HCT116 (cell line): ENCODE results near the gene TFF1. TPM values are rescaled to one million over a fixed set of nuclear protein-coding genes. Genes with fewer than 3 reads are reported as not detected.

Experiments
- ATAC-seq: fragments of 200-7000 bp; cut with Tn5 transposase; 2 replicates; pipeline ENCODE4 v1.9.1; 2020; ENCODE audit warnings: mild to moderate bottlenecking, moderate library complexity
- BruUV-seq: library from RNA; stranded (reverse); fragments of 400-500 nt; replicated peaks from 2 replicates; lab custom pipeline; 2021; lab: Mats Ljungman, UMichigan
- CTCF ChIA-PET: fragments of 300-600 bp; sonication (Branson Sonifier 250); formaldehyde crosslinking; loops from one replicate; lab custom pipeline; 2021; ENCODE audit warnings: antibody characterized with exemption; lab: Charles Lee
- POLR2A ChIA-PET: fragments of 300-600, 350-600 bp; sonication (Branson Sonifier 250); formaldehyde crosslinking; loops from one replicate; lab custom pipeline; 2021; ENCODE audit warnings: antibody characterized with exemption; lab: Charles Lee
- RAD21 ChIA-PET, 2 experiments: fragments of 300-600 bp; sonication (Branson Sonifier 250); formaldehyde crosslinking; loops; one replicate each; lab custom pipeline; 2023; ENCODE audit warnings: low total read pairs in 2 of 2; ENCODE audit not compliant: uncharacterized antibody in 2 of 2, unreplicated experiment in 2 of 2, low non-redundant PET in 1 of 2; lab: Charles Lee
- DNase-seq: peaks from one replicate; pipeline ENCODE4 v3.0.0-alpha.2; 2010; ENCODE audit warnings: low read depth, low spot score
- H2AFZ ChIP-seq: fragments of 200-600 bp; shearing (Covaris generic), sonication (generic); 2 replicates; pipeline ENCODE4 v1.6.1; 2017; ENCODE audit warnings: low read depth, mixed run types, mixed read lengths, antibody characterized with exemption, low read length; ENCODE audit not compliant: poor library complexity, severe bottlenecking
- H3K27ac ChIP-seq: 2 replicates; pipeline ENCODE4 v1.5.1; 2012; ENCODE audit warnings: low read depth, low read length
- H3K27me3 ChIP-seq: fragments of 200-600 bp; sonication (generic); 2 replicates; pipeline ENCODE4 v1.6.1; 2016; ENCODE audit warnings: mixed run types, low read length, mixed read lengths; ENCODE audit not compliant: insufficient read depth
- H3K36me3 ChIP-seq, 2 experiments: fragments of 200-500 bp in 1 of 2; fragments of 200-600 bp in 1 of 2; sonication (Bioruptor generic) in 1 of 2; sonication (generic) in 1 of 2; 2 replicates each; pipeline versions ENCODE4 v1.5.1 to v1.6.1; 2014 to 2016; ENCODE audit warnings: low read length in 2 of 2, inconsistent platforms in 1 of 2, mixed read lengths in 1 of 2, mixed run types in 1 of 2; ENCODE audit not compliant: insufficient read depth in 2 of 2, control insufficient read depth in 1 of 2
- H3K4me1 ChIP-seq, 2 experiments: fragments of 200-600 bp in 1 of 2; sonication (generic) in 1 of 2; 2 replicates each; pipeline versions ENCODE4 v1.5.1 to v1.6.1; 2012 to 2017; ENCODE audit warnings: low read length in 2 of 2, inconsistent platforms in 1 of 2, mild to moderate bottlenecking in 1 of 2, mixed read lengths in 1 of 2, mixed run types in 1 of 2, moderate library complexity in 1 of 2; ENCODE audit not compliant: insufficient read depth in 2 of 2, control insufficient read depth in 1 of 2
- H3K4me2 ChIP-seq: fragments of 200-600 bp; sonication (generic); 2 replicates; pipeline ENCODE4 v1.6.1; 2017; ENCODE audit warnings: mixed run types, low read length, mixed read lengths
- H3K4me3 ChIP-seq, 2 experiments: fragments of 200-600 bp in 1 of 2; sonication (generic) in 1 of 2; replicated peaks in 1 of 2; 2 replicates each; pipeline ENCODE4 v1.5.1; 2011 to 2016; ENCODE audit warnings: low read length in 2 of 2, control low read depth in 1 of 2, low read depth in 1 of 2, mild to moderate bottlenecking in 1 of 2, mixed read lengths in 1 of 2, mixed run types in 1 of 2
- H3K79me2 ChIP-seq: fragments of 200-600 bp; sonication (generic); 2 replicates; pipeline ENCODE4 v1.6.1; 2017; ENCODE audit warnings: mild to moderate bottlenecking, mixed run types, low read length, moderate library complexity, mixed read lengths; ENCODE audit not compliant: insufficient read depth
- H3K9ac ChIP-seq: fragments of 200-600 bp; sonication (generic); 2 replicates; pipeline ENCODE4 v1.6.1; 2016; ENCODE audit warnings: low read length, mixed read lengths
- H3K9me2 ChIP-seq: fragments of 200-600 bp; sonication (generic), shearing (Covaris generic); 2 replicates; pipeline ENCODE4 v1.6.1; 2017; ENCODE audit warnings: mixed run types, mild to moderate bottlenecking, moderate library complexity; ENCODE audit not compliant: insufficient read depth
- H3K9me3 ChIP-seq, 2 experiments: fragments of 200-500 bp in 1 of 2; fragments of 200-600 bp in 1 of 2; sonication (Bioruptor generic) in 1 of 2; sonication (generic) in 1 of 2; 2 replicates each; pipeline ENCODE4 v1.6.1; 2014 to 2017; ENCODE audit warnings: low read length in 2 of 2, mixed read lengths in 2 of 2, inconsistent platforms in 1 of 2, low read depth in 1 of 2, mild to moderate bottlenecking in 1 of 2, mixed run types in 1 of 2, moderate library complexity in 1 of 2; ENCODE audit not compliant: control insufficient read depth in 1 of 2, insufficient read depth in 1 of 2
- H4K20me1 ChIP-seq: fragments of 200-600 bp; sonication (generic), shearing (Covaris generic); 2 replicates; pipeline ENCODE4 v1.6.1; 2017; ENCODE audit warnings: mixed run types, mild to moderate bottlenecking, moderate library complexity; ENCODE audit not compliant: insufficient read depth
- ATF3 ChIP-seq: IDR thresholded peaks from 2 replicates; pipeline ENCODE4 v1.6.1; 2012
- CTCF ChIP-seq, 3 experiments: fragments of 200-600 bp in 1 of 3; sonication (generic) in 1 of 3; IDR thresholded peaks in 2 of 3; conservative IDR thresholded peaks in 1 of 3; 2 replicates each; pipeline ENCODE4 v1.5.1; 2012 to 2017; ENCODE audit warnings: low read depth in 2 of 3, low read length in 2 of 3, antibody characterized with exemption in 1 of 3, borderline replicate concordance in 1 of 3, control low read depth in 1 of 3, mild to moderate bottlenecking in 1 of 3, mixed read lengths in 1 of 3, mixed run types in 1 of 3, moderate library complexity in 1 of 3; ENCODE audit not compliant: insufficient read depth in 1 of 3
- EGR1 ChIP-seq: IDR thresholded peaks from 2 replicates; pipeline ENCODE4 v1.6.1; 2012; ENCODE audit warnings: low read depth
- ELF1 ChIP-seq: IDR thresholded peaks from 2 replicates; pipeline ENCODE4 v1.6.1; 2012; ENCODE audit warnings: low read depth, borderline replicate concordance
- EZH2 ChIP-seq: fragments of 200-600 bp; sonication (generic); IDR thresholded peaks from 2 replicates; pipeline ENCODE4 v1.6.1; 2017; ENCODE audit warnings: antibody characterized with exemption, mixed run types
- FOSL1 ChIP-seq: IDR thresholded peaks from 2 replicates; pipeline ENCODE4 v1.6.1; 2012; ENCODE audit warnings: low read depth
- MAX ChIP-seq: IDR thresholded peaks from 2 replicates; pipeline ENCODE4 v1.6.1; 2012
- POLR2AphosphoS5 ChIP-seq: IDR thresholded peaks from 2 replicates; pipeline ENCODE4 v1.6.1; 2011; ENCODE audit warnings: mild to moderate bottlenecking, low read depth, low read length, moderate library complexity
- REST ChIP-seq: IDR thresholded peaks from 2 replicates; pipeline ENCODE4 v1.6.1; 2012; ENCODE audit warnings: low read depth
- SRF ChIP-seq: IDR thresholded peaks from 2 replicates; pipeline ENCODE4 v1.6.1; 2012; ENCODE audit warnings: low read depth
- YY1 ChIP-seq: IDR thresholded peaks from 2 replicates; pipeline ENCODE4 v1.6.1; 2011; ENCODE audit warnings: low read length, low read depth, moderate library complexity, mild to moderate bottlenecking; ENCODE audit not compliant: insufficient replicate concordance; ENCODE audit errors: extremely low read depth
- ZFX ChIP-seq: fragments of 450-650 bp; IDR thresholded peaks from 2 replicates; pipeline ENCODE4 v1.6.1; 2017
- ZNF274 ChIP-seq: fragments of 200-500 bp; sonication (Bioruptor generic); IDR thresholded peaks from 2 replicates; pipeline ENCODE4 v1.6.1; 2014; ENCODE audit warnings: mild to moderate bottlenecking, low read depth, low read length, inconsistent platforms
- intact Hi-C: fragments of 100-400 bp; cut with micrococcal nuclease; formaldehyde crosslinking; loops from 2 replicates; pipeline ENCODE4 v1.10.0; 2022
- total RNA-seq: library from RNA; stranded (reverse); gene quantifications from one replicate; pipeline ENCODE4 v1.2.1, GENCODE V29; 2021; ENCODE audit not compliant: unreplicated experiment

TFF1 gene
- total RNA-seq, 1 experiment from 2014 or later, result 0.61 TPM

- no peaks in the 10 kb centered on the region for H3K9me2 ChIP-seq
- no peaks in the 10 kb centered on the region for H3K9me3 ChIP-seq
- ATAC-seq, result no peak
- RAD21 ChIA-PET, result no interaction called here
- no peak overlapping the region for H3K4me2 ChIP-seq
- H2AFZ ChIP-seq, result no peak overlapping the region
- no peak overlapping the region for H3K27ac ChIP-seq
- no peak overlapping the region for H3K4me3 ChIP-seq
- H3K4me1 ChIP-seq, result peaks cover 0 to 10% of the 10 kb centered on the region in 2 experiments; a peak in 3 of 4 replicates
- H3K79me2 ChIP-seq, result no peaks in the 10 kb centered on the region
- no peaks in the 10 kb centered on the region for H3K36me3 ChIP-seq
- no peaks in the 10 kb centered on the region for H3K27me3 ChIP-seq
- POLR2A ChIA-PET, result no interaction called here
- no peak overlapping the region for H3K9ac ChIP-seq
- DNase-seq, result no peak
- no TSS peak for BruUV-seq
- TF ChIP-seq EZH2 (no peak), ATF3 (no peak), ZFX (no peak), MAX (no peak), CTCF (IDR thresholded peaks at IDR 0.05 in 2 of 3, conservative IDR thresholded peaks at IDR 0.05 in 1 of 3; ENCODE audit: borderline replicate concordance in 1 of 3, insufficient read depth in 1 of 3, low read depth in 2 of 3, low read length in 2 of 3) (no peak), POLR2AphosphoS5 (no peak), FOSL1 (no peak), SRF (no peak), ZNF274 (no peak), REST (no peak), YY1 (no peak), ELF1 (no peak), EGR1 (no peak)
- CTCF ChIA-PET, result no interaction called here
- no peaks in the 10 kb centered on the region for H4K20me1 ChIP-seq
- intact Hi-C loops, result loop anchor here (10.0 kb wide), 1 partner anchor 122 kb away; no protein-coding TSS in a partner anchor
These were observed 33.6 kb downstream of the TFF1 start for GRCh38 chr21:42332557-42333317.
